GM12865 (cell line): Measurements from ENCODE around the gene TNFAIP8L3.

Experiments used
- DNase-seq: peaks from one replicate; pipeline ENCODE4 v3.0.0; 2010; ENCODE audit warnings: low read depth
- H3K4me3 ChIP-seq: 2 replicates; pipeline ENCODE4 v1.5.1; 2011; ENCODE audit warnings: mild to moderate bottlenecking, low read depth, low read length, control low read depth
- TF ChIP-seq, protein P1 (sequence below): IDR thresholded peaks from 2 replicates; pipeline ENCODE4 v1.5.1; 2011; ENCODE audit warnings: low read length, control low read depth, low read depth, inconsistent platforms; ENCODE audit not compliant: insufficient read depth; ENCODE audit errors: missing control alignments

TNFAIP8L3 gene

DNA sequence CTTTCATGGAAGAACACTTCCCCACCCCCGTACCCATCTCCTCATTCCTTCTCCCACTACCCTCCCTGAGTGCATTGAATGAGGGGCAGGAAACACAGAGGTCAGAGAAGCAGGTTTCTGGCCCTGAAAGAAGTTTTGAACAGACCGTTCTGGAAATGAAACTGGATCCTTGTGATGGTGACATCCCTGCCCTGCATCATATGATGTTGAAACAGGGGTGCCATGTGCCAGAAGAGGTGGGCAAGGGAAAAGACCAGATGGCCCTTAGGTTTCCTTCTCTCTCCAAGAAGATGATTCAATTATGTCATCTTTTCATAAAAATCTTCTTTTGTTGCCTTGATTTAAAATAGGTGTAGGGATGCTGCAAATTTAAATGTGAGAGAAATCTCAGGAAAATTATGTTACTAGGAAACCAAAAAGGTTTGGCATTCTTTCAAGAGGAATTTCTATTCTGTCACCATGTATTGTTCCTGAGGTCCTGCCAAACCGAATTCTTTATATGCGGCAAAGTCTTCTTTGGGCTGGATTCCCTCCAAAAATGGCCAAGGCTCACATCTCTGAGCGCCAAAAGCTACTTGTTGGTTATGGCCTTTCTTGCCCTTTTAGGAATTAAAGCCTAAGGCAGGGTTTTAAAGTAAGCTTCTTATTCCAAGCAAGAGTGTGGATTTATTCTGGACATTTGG is 19.9 kb upstream of the TNFAIP8L3 start:
- TF ChIP-seq, protein P1, sequence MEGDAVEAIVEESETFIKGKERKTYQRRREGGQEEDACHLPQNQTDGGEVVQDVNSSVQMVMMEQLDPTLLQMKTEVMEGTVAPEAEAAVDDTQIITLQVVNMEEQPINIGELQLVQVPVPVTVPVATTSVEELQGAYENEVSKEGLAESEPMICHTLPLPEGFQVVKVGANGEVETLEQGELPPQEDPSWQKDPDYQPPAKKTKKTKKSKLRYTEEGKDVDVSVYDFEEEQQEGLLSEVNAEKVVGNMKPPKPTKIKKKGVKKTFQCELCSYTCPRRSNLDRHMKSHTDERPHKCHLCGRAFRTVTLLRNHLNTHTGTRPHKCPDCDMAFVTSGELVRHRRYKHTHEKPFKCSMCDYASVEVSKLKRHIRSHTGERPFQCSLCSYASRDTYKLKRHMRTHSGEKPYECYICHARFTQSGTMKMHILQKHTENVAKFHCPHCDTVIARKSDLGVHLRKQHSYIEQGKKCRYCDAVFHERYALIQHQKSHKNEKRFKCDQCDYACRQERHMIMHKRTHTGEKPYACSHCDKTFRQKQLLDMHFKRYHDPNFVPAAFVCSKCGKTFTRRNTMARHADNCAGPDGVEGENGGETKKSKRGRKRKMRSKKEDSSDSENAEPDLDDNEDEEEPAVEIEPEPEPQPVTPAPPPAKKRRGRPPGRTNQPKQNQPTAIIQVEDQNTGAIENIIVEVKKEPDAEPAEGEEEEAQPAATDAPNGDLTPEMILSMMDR: no peak
- DNase-seq: no peak
- H3K4me3 ChIP-seq: no peak overlapping the region

GRCh38 chr15:51112078-51112477 is 17.4 kb upstream of the TNFAIP8L3 start:
- TF ChIP-seq, protein P1: no peak
- no peak for DNase-seq
- H3K4me3 ChIP-seq: no peak overlapping the region

DNA sequence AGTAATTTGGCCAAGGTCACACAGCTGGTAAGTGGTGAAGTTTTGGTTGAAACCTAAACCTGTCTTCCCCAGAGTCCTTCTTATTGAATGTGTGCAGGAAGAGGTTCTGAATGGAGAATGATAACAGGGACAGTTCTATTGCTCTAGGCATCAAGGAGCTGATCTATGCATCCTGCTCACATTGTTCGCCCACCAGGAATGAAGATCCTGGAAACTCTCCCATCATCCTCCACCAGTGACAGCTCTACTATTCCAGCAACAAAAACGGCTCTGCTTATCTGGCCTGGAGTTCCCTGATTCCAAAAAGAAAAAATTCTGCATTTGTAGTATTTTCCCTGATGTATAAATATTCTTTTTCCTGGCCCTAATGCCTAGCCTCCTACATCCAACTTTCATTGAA is 16.4 kb upstream of the TNFAIP8L3 start:
- TF ChIP-seq, protein P1: no peak
- no peak overlapping the region for H3K4me3 ChIP-seq
- no peak for DNase-seq

DNA sequence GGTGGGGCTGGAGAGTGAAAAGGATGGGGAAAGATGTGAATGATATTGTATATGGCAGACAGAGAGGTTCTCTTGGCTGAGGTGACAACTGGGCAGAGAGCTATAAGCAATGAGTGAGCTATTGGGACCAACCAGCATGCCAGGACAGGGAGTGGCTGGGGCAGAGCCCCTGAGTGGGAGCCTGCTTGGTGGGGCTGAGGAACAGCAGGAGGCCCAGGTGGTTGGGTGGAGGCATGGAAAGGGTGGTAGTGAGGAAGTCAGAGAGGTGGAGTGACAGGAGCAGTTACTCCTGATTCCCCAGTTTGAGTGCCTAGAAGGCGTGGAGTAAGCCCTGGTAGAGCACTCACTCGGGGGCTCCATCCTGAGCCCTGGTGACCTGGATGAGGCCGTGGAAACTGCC is 15.5 kb upstream of the TNFAIP8L3 start:
- TF ChIP-seq, protein P1: no peak
- H3K4me3 ChIP-seq: no peak overlapping the region
- DNase-seq: no peak

- TF ChIP-seq, protein P1: no peak
- DNase-seq: no peak
Measured at GRCh38 chr15:51108933-51109550, 14.3 kb upstream of the TNFAIP8L3 start.

GRCh38 chr15:51107612-51108011 is 12.9 kb upstream of the TNFAIP8L3 start:
- no peak overlapping the region for H3K4me3 ChIP-seq
- TF ChIP-seq, protein P1: no peak
- DNase-seq: no peak

More at GRCh38 chr15:51108933-51109550, 14.3 kb upstream of the TNFAIP8L3 start:
- no peak overlapping the region for H3K4me3 ChIP-seq
